ENCODE results near the gene PRCD.

GRCh38 chr17:76511668-76512365, 28.0 kb upstream of the PRCD start:
- TF ChIP-seq JUND (IDR thresholded peaks at IDR 0.05) (no peak), SMC3 (IDR thresholded peaks at IDR 0.05; ENCODE audit: low read depth, low read length) (no peak), MEF2A (IDR thresholded peaks at IDR 0.05; ENCODE audit: borderline replicate concordance, low read depth) (no peak)
- TF ChIP-seq, protein P1, sequence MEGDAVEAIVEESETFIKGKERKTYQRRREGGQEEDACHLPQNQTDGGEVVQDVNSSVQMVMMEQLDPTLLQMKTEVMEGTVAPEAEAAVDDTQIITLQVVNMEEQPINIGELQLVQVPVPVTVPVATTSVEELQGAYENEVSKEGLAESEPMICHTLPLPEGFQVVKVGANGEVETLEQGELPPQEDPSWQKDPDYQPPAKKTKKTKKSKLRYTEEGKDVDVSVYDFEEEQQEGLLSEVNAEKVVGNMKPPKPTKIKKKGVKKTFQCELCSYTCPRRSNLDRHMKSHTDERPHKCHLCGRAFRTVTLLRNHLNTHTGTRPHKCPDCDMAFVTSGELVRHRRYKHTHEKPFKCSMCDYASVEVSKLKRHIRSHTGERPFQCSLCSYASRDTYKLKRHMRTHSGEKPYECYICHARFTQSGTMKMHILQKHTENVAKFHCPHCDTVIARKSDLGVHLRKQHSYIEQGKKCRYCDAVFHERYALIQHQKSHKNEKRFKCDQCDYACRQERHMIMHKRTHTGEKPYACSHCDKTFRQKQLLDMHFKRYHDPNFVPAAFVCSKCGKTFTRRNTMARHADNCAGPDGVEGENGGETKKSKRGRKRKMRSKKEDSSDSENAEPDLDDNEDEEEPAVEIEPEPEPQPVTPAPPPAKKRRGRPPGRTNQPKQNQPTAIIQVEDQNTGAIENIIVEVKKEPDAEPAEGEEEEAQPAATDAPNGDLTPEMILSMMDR (IDR thresholded peaks at IDR 0.05) = no peak
- TF ChIP-seq, protein P2, sequence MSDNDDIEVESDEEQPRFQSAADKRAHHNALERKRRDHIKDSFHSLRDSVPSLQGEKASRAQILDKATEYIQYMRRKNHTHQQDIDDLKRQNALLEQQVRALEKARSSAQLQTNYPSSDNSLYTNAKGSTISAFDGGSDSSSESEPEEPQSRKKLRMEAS (IDR thresholded peaks at IDR 0.05; ENCODE audit: low read depth) = no peak

Measured in SK-N-SH (cell line).